Measurements from ENCODE around the gene CDH5. TPM values are rescaled to one million over a fixed set of nuclear protein-coding genes. Genes with fewer than 3 reads are reported as not detected.
"Not testable (repeated sequence)": the region's sequence is repeated elsewhere in the genome, so short reads cannot be mapped to it uniquely, and the experiment has no call there.

The CDH5 gene
- total RNA-seq, 1 donor from 2014 or later: 13.5 TPM

DNA sequence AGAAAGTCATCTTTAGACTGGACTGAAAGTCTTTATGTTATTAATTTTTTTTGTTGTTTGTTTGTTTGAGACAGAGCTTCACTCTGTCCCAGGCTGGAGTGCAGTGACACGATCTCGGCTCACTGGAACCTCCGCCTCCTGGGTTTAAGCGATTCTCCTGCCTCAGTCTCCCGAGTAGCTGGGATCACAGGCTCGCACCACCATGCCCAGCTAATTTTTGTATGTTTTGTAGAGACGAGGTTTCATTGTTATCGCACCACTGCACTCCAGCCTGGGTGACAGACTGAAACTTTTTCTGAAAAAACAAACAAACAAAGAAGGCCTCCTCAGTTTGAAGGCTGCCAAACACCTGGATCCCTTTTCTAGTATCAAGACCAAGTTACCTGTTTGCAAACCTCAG lies 65.3 kb downstream of the CDH5 start:
- ATAC-seq (no peak), DNase-seq (ENCODE audit: low spot score) (no peak)

DNA sequence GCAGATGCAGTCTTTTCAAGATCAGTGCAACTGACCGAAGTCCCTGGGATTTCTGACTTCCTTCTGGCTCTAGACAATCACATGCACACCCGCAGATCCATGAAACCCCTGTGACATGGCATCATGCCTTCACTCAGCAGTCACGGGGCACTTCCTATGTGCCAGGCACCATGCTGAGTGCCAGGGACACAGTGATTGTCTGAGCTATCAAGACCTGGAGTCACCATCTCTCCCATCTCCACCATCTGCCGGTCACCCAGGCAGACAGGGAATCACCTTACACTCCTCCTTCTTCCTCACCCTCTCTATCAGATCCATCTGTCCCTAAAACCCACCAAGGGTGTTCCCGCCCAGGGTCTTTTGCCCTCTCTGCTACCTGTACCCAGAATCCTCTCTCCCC lies 65.9 kb downstream of the CDH5 start:
- DNase-seq (ENCODE audit: low spot score) (no peak), ATAC-seq (no peak)

DNA sequence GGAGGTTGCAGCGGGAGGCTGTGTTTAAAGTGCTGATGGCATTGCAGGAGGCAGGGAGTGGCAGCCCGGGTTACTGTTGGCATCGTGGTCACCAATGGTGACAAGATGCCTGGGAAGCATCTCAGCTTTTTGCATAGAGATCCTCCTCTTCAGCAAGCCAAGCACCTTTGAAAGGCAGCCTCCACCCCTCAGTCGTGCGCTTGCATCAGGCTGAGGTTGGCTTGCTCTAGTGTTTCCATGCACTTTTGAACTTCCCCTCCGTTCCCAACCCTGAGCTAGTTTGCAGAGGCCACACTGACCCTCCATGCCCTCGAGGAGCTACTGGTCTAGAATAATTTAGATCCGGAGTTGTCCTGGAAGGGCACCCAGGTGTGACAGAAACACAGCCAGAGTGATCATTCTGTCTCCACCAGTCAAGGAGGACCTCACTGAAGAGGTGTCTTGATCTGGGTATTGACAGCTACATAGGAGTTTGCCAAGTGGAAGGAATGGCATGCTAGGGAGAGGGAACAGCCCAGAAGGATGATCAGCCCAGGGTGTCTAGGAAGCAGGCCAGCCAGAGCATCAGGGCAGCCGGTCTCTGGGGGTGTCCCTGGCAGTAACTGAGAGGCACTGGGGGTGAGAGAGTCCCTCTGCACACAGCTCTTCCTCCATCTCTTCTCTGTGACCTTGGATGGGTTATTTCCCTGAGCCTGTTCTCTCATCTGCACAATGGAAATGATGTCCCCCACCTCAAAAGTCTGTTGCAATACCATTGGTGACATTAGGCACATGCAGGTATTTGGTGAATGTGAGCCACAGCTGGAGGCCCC lies 68.3 kb downstream of the CDH5 start:
- DNase-seq (ENCODE audit: low spot score): no peak
- ATAC-seq: no peak

DNA sequence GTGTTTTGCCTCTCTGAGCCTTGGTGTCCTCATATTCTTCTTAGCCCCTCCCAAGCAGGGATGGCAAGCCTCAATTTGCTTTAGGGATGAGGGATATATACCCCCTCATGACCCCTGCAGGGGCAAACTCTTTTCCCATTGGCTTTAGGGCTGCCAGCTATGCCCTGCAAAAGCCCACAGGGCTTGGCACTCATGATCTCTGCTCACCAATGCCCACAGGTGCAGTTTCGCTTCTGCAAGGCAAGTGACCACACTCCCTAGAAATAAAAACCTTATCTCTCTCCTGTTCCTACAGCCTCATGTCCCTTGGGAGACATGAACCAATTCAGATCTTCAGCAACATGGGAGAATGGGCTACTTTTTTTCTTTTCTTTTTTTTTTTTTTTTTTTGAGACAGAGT lies 69.4 kb downstream of the CDH5 start:
- DNase-seq (ENCODE audit: low spot score): no peak
- ATAC-seq: no peak

DNA sequence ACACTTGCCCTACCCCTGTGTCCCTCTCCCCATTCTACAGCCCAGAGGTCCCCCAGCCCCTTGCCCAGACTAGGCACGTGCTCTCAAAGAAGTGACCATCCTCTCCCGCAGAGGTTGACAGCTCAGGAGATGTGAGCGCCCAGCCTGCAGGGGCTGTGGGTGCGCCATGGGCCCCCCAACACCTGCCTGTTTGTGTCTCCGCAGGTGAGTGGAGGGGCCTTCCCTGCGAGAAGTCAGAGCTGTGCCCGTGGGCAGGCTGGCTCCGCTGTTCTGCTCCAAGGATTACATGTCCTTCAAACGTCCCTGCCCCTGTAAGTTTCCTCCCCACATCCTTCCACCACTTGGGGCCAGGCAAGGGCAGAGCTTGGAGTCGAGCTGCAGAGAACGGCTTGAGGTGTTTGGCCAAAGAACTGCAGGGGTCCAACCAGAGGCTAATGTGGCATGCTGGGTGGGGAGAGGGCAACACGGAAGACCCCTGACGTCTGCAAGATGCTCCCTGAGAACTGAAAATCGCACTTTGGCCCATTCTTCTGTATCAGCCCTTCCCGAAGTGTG lies 71.0 kb downstream of the CDH5 start:
- ATAC-seq (no peak), DNase-seq (ENCODE audit: low spot score) (no peak)

DNA sequence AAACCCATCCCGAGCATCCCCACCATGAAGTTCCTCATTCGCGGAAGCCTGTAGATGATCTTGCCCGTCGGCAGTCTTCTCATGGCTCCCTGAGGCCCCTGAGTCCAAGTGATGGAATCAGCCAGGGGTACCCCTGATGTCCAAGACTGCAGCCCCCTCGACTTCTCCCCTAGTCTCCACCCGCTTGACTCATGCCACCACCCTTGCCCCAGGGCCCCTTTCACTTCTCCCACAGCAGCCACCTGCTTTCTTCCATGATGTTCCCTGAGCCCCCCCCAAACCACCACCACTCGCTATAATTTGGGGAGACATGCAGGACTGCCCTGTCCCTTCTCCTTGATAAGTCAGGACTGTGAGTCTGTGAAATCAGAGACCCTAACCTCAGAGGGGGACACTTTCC lies 72.0 kb downstream of the CDH5 start:
- DNase-seq (ENCODE audit: low spot score): no peak
- ATAC-seq: no peak

DNA sequence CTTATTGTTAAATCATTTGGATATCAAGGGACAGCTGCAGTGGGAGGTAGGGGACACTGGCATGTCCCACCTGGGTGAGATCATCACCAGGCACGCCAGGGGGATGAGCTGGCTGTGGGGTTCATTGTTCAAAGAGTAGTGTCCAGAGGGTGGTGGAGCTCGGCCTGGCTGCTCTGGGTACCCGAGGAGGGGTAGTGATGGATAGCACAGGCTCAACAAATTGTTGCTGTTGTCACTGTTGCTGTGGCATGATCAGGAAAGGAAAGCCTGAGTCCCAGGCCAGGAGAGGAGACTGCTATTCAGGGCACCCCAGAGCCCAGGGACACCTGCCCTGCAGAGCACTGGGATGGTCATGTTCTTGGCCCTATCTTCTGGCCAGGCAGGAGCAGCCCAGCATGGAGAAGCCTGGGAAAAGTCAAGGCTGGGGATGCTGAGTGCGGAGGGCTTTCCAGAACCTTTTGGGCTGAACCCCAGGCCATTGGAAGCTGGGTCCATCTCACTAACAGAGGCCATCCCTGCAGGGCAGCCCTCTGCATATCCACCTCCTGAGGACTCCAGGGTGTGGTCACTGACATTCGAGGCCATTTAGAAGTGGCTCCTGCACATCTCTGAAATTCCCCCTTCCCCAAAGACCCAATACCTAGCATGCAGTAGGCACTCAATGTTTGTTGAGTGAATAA lies 72.7 kb downstream of the CDH5 start:
- ATAC-seq (no peak), DNase-seq (ENCODE audit: low spot score) (no peak)

DNA sequence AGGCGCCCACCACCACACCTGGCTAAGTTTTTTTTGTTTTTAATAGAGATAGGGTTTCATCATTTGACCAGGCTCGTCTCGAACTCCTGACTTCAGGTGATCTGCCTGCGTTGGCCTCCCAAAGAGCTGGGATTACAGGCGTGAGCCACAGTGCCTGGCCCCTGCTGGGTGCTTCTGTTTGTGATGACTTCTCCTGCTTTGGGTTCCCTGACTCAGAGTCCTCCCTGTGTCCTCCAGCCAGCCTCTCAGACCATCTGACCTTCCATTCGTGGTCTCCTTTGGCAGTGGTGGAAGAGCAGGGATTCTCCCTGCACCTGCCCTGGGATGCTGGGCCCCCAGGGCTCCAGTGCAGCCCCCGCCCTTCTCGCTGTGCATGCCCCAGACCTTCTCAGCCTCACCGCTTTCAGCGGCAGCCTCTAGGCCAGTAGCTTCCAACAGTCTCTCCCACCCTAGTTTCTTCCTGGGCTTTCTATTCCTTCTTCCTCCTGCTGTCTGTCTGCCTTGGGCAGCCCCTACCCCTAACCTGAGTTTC lies 73.8 kb downstream of the CDH5 start:
- ATAC-seq (no peak), DNase-seq (ENCODE audit: low spot score) (no peak)

DNA sequence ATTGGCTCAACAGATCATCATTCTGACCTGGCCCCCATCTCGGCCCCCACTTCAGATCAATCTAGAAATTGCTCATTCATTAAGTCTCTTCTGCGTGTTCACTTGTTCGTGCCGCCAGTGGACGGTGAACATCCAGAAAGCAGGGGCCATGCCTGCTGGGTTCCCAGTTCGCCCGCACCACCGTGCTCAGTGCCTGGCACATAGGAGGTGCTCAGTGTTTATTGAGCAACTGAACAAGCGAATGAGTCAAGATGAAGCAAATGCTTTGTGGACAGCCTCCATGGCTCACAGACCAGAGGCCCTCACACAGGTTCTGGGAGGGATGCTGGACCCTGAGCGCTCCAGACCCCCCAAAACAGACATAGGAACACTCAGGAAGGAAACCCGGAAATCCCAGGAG lies 74.5 kb downstream of the CDH5 start:
- DNase-seq (ENCODE audit: low spot score) (no peak), ATAC-seq (no peak)

DNA sequence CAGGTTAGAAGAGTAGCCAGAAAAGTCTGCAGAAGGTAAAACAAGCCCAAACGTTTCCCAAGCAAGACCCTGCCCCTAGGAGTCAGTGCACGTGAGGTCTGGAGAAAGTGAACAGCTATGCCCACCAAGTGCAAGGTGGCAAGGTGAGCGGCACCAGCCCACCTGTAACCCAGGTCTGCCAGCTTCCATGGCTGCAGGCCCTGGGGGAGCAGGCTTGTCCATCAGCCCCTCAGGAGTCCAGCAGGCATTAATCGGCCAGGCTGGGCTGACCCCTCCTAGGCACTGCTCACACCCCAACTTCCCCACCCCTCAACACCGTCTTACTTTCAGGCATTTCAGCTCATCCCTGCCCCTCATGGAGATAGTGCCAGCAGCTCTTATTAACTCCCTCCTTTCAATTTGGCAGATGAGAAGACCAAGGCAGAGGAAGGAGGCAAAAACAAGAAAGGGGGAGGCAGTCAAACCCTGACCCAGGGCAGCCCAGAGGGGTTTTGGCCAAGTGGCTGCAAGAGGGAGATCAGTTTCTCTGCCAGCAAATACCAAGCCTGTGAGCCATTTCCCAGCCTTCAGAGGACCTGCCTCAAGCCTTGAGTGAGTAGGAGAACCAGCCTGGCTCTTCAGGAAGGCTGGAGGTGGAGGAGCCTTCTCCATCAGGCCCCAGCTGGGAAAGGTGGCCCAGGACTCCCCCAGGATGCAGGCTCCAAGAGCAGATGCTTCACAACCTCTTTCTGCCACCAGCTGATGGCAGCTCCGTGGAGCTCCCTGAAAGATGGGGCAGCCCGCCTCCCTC lies 75.3 kb downstream of the CDH5 start:
- DNase-seq (ENCODE audit: low spot score): no peak
- ATAC-seq: no peak

DNA sequence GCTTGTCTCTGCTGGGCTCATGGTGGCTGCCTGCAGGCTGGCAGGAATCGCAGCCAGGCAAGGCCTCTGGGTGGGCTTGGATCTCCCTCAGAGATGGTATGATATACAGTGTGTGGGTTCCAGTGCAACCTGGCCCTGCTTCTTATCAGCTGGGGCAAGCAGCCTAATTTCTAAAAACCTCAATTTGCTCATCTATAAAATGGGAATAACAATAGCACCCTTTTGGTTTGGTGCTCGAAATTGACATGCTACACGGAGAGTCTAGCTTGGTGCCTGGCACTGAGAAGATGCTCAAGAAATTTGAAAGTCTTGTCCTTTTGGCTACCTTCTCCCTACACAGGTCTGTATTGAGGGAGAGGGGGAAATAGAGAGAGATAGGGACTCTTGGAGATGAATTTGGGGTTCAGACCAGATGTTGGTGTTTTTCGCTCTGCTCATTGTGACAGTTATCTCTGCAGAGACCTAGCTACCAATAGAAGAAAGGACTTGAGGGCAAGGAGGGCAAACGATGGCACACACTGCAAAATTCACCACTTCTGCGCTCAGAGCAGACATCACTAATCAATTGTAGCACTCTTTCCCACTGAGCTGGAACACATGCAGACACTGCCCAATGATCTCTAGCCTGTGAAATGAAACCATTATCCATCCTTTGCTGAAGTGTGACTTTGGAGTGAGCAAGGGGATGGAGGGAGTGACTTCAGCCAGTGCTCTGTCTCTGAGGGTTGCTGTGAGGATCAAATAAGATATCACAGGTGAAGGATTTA lies 76.2 kb downstream of the CDH5 start:
- ATAC-seq (no peak), DNase-seq (ENCODE audit: low spot score) (no peak)

DNA sequence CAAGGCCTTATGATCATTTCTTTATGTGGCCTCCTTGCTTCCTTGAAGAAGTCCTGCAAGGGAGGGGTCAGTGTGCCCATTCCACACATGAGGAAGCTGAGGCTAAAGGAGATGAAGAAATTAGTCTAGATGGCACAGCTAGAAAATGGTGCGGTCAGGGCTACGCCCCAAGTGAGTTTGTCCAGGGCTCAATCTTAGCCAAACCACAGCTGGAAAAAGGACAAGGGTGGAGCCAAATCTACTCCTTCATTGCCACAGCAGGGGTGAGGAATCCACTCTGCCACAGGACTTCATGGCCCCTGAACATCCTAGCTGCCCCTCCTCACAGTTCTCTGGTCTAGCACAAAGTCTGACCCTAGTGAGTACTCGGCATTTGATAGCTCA lies 76.8 kb downstream of the CDH5 start:
- ATAC-seq: no peak
- DNase-seq (ENCODE audit: low spot score): no peak

DNA sequence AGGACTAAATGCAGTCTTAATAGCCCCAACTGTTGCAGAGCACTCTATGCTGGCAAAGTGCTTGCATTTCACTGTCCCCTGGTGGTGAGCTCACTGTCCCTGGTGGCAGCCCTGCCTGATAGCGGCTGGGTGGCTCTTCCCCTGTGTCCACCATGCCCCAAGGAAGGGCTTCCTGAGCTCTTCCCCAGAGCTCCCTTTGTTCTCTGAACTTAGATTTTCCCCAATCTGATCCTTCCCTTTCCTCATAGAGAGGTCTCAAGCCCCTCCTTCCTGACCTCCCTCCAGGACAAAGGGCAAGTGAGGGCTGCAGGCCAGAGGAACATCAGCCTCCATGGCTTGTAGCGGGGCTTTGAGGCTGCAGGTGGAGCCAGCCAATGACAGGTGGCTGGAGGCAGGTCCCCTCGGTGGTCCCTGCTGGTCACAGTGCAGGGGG lies 77.6 kb downstream of the CDH5 start:
- ATAC-seq (no peak), DNase-seq (ENCODE audit: low spot score) (no peak)

DNA sequence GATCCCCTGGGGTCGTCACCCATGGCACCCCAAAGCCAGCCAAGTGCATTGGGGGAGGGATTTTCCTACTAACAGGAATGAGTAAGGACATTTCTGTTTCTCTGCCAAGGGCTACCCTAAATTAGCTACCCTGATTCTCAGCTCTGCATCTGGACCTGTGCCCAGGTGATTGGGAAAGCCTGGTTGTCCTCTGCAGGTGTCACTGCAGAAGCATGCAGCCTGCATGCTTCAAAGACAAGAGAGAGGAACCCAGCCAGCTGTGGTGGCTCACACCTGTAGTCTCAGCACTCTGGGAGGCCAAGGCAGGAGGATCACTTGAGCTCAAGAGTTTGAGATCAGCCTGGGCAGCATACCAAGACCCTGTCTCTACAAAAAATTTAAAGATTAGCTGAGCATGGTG lies 80.2 kb downstream of the CDH5 start:
- DNase-seq (ENCODE audit: low spot score) (peak; percentile 74), ATAC-seq (peak; percentile 75)

DNA sequence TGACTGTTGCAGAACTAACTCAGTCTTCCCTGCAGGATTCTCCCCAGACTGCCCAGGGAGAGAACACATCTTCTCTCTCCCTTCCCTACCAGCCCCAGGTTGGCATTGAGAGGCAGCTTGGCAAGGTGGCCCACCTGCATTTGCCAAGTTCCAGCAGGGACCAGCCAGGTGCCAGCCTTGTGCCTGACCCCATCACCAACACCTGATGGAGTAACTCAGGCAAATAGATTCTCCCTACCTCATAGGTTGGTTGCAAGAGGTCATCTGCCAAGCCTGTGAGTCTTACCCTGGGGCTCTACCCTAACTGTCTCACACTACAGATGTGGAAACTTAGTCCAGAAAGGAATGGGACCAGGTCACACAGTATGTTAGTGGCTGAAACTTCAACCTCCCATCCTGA lies 81.0 kb downstream of the CDH5 start:
- ATAC-seq (peak; percentile 86), DNase-seq (ENCODE audit: low spot score) (peak; percentile 78)

DNA sequence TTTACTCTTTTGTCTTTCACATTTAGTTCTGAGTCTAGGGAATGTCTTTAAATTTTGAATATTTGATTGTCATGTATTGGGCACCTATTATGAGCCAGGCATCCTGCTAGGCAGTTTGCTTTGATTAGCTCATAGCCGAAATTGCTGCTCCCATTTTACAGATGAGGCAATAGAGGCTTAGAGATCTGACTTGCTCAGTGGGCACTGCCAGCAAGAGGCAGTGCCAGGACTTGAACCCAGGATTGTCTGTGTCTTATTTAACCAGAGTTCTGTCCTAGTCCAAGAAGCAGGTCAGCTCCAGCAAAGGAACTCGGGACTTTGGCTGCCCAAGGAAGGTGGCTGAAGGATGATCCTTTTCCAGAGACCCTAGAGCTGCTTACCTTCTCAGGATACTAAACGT lies 85.1 kb downstream of the CDH5 start:
- DNase-seq (ENCODE audit: low spot score) (no peak), ATAC-seq (no peak)

DNA sequence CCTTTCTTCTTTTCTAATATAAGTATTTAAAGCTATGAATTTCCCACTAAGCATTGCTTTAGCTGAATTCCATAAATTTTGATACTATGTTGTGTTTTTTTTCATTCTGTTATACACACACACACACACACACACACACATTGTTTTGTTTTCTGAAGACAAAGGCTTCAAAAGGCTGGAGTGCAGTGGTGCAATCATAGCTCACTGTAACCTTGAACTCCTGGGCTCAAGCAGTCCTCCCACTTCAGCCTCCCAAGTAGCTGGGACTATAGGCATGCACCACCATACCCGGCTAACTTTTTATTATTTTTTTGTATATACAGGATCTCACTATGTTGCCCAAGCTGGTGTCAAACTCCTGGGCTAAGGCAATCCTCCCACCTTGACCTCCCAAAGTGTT lies 86.7 kb downstream of the CDH5 start:
- not testable (repeated sequence) for ATAC-seq; DNase-seq (ENCODE audit: low spot score)

Data from left lobe of liver (tissue), 2 donors.